HepG2 (cell line): ENCODE results near the gene ADI1. TPM values are rescaled to one million over a fixed set of nuclear protein-coding genes. Genes with fewer than 3 reads are reported as not detected.

Source experiments
- GFI1 ChIP-seq: sonication (generic); formaldehyde crosslinking; IDR thresholded peaks from 2 replicates; pipeline ENCODE4 v1.5.0; 2020; ENCODE audit warnings: missing genetic modification reagents, mild to moderate bottlenecking, borderline replicate concordance
- HMGA1 ChIP-seq: sonication (generic); formaldehyde crosslinking; conservative IDR thresholded peaks from 2 replicates; pipeline ENCODE4 v1.4.0; 2020; ENCODE audit warnings: missing genetic modification reagents
- HOXA7 ChIP-seq: sonication (generic); formaldehyde crosslinking; IDR thresholded peaks from 2 replicates; pipeline ENCODE4 v1.8.1; 2022; ENCODE audit warnings: mild to moderate bottlenecking, missing genetic modification reagents, moderate library complexity
- POGZ ChIP-seq: sonication (generic); formaldehyde crosslinking; IDR thresholded peaks from 2 replicates; pipeline ENCODE4 v1.4.0; 2020; ENCODE audit warnings: mild to moderate bottlenecking, missing genetic modification reagents
- SCMH1 ChIP-seq: sonication (generic); formaldehyde crosslinking; IDR thresholded peaks from 2 replicates; pipeline ENCODE4 v1.9.0; 2021; ENCODE audit warnings: missing genetic modification reagents, mild to moderate bottlenecking, borderline replicate concordance
- SMARCE1 ChIP-seq: fragments of 450-650 bp; IDR thresholded peaks from 2 replicates; pipeline ENCODE4 v1.6.1; 2017; ENCODE audit warnings: borderline replicate concordance
- ZBTB20 ChIP-seq: sonication (generic); formaldehyde crosslinking; IDR thresholded peaks from 2 replicates; pipeline ENCODE4 v1.8.1; 2023; ENCODE audit warnings: missing genetic modification reagents, low read depth, mild to moderate bottlenecking, borderline replicate concordance
- ZBTB38 ChIP-seq: sonication (generic); formaldehyde crosslinking; IDR thresholded peaks from 2 replicates; pipeline ENCODE4 v1.5.1; 2020; ENCODE audit warnings: mild to moderate bottlenecking, missing genetic modification reagents
- ZFP90 ChIP-seq: sonication (generic); formaldehyde crosslinking; IDR thresholded peaks from 2 replicates; pipeline ENCODE4 v1.8.0; 2022; ENCODE audit warnings: missing genetic modification reagents, mild to moderate bottlenecking, inconsistent platforms, borderline replicate concordance
- ZFP91 ChIP-seq: sonication (generic); formaldehyde crosslinking; IDR thresholded peaks from 2 replicates; pipeline ENCODE4 v1.9.0; 2022; ENCODE audit warnings: missing genetic modification reagents, mild to moderate bottlenecking, borderline replicate concordance
- ZNF232 ChIP-seq: sonication (generic); formaldehyde crosslinking; IDR thresholded peaks from 2 replicates; pipeline ENCODE4 v1.4.0; 2020; ENCODE audit warnings: missing genetic modification reagents, borderline replicate concordance
- ZNF331 ChIP-seq: sonication (generic); formaldehyde crosslinking; IDR thresholded peaks from 2 replicates; pipeline ENCODE4 v1.4.0; 2020; ENCODE audit warnings: missing genetic modification reagents
- ZSCAN30 ChIP-seq: sonication (generic); formaldehyde crosslinking; IDR thresholded peaks from 2 replicates; pipeline ENCODE4 v1.5.0; 2020; ENCODE audit warnings: mild to moderate bottlenecking, missing genetic modification reagents
- ZSCAN5A ChIP-seq: sonication (generic); formaldehyde crosslinking; IDR thresholded peaks from 2 replicates; pipeline ENCODE4 v1.8.0; 2022; ENCODE audit warnings: mild to moderate bottlenecking, missing genetic modification reagents, borderline replicate concordance
- polyA plus RNA-seq, 8 experiments: library from polyadenylated mRNA; depleted of rRNA in 3 of 8; stranded (reverse) in 7 of 8; unstranded in 1 of 8; fragments of >200 nt; fragmentation: Illumina TruSeq in 4 of 8; extraction: Trizol in 4 of 8; gene quantifications; 2 replicates each; pipeline versions ENCODE4 v1.2.1 to v1.2.3, GENCODE V29; 2011 to 2016; ENCODE audit warnings: low read depth in 4 of 8, missing spikeins in 1 of 8, mixed read lengths in 1 of 8; ENCODE audit not compliant: insufficient read depth in 1 of 8
- total RNA-seq, 5 experiments: library from RNA; depleted of rRNA; stranded (reverse); fragments of >200 nt; fragmentation: Illumina TruSeq; extraction: Trizol; gene quantifications; 2 replicates each; pipeline ENCODE4 v1.2.3, GENCODE V29; 2016; ENCODE audit warnings: low read depth in 1 of 5
- TF ChIP-seq, protein P1 (sequence below): sonication (generic); formaldehyde crosslinking; IDR thresholded peaks from 2 replicates; pipeline ENCODE4 v1.5.0; 2020; ENCODE audit warnings: missing genetic modification reagents, mild to moderate bottlenecking, borderline replicate concordance
- TF ChIP-seq, protein P2 (sequence below), 2 experiments: fragments of 450-650 bp in 1 of 2; sonication (generic) in 1 of 2; formaldehyde crosslinking; IDR thresholded peaks; 2 replicates each; pipeline versions ENCODE4 v1.5.0 to v1.8.0; 2020 to 2022; ENCODE audit warnings: mild to moderate bottlenecking in 1 of 2, missing genetic modification reagents in 1 of 2
- TF ChIP-seq, protein P3 (sequence below): sonication (generic); formaldehyde crosslinking; IDR thresholded peaks from 2 replicates; pipeline ENCODE4 v1.5.1; 2020; ENCODE audit warnings: mild to moderate bottlenecking, missing genetic modification reagents, moderate library complexity

Gene ADI1
- total and polyA plus RNA-seq, 2 of the 13 experiments (the other 11 are each of a cell fraction or from before 2014, with no cell fraction given): 28.7 to 123 TPM

DNA sequence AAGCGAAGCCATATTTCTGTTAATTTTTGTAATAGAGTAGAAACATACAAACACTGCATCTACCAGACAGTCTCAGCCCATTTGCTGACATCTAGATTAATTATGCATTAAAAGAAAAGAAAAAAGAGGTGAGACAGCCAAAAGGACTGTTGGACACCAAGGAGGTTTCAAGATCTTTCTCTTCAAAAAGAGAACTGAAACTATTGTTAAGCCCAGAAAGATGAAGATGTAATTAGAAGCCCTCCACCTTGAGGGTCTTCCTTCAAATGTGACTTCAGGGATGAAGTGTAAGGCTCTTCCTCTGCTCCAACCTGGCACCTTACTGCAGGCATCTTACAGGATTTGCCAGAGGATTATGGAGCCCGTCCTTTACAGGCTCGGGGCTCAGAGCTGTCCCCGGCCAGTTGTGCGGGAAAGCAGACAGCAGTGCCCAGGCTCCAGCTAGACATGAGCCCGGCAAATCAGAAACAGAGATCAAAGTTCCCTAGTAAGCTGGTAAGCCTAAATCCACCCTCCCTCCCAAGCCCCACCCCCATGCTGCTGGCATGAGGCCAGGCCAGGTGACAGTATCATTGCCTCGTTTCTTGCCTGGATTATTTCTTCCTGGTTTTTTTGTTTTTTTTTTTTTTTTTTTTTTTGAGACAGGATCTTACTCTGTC, 38.9 kb downstream of the ADI1 start (continued):
- TF ChIP-seq ZFP91 (CRISPR knock-in tag) (no peak), POGZ (no peak), ZSCAN30 (CRISPR knock-in tag) (no peak), HOXA7 (no peak), SCMH1 (CRISPR knock-in tag) (no peak), ZSCAN5A (CRISPR knock-in tag) (no peak), ZBTB38 (no peak), ZFP90 (no peak), SMARCE1 (no peak), GFI1 (CRISPR knock-in tag) (peak; percentile 74; the same call in 1 of the 2 replicates), ZNF331 (CRISPR knock-in tag) (peak; percentile 56; the same call in 1 of the 2 replicates), ZNF232 (CRISPR knock-in tag) (no peak), HMGA1 (CRISPR knock-in tag) (no peak), ZBTB20 (no peak)
- TF ChIP-seq, protein P1, sequence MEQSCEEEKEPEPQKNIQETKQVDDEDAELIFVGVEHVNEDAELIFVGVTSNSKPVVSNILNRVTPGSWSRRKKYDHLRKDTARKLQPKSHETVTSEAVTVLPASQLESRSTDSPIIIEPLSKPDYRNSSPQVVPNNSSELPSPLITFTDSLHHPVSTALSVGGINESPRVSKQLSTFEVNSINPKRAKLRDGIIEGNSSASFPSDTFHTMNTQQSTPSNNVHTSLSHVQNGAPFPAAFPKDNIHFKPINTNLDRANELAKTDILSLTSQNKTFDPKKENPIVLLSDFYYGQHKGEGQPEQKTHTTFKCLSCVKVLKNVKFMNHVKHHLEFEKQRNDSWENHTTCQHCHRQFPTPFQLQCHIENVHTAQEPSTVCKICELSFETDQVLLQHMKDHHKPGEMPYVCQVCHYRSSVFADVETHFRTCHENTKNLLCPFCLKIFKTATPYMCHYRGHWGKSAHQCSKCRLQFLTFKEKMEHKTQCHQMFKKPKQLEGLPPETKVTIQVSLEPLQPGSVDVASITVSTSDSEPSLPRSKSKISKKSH: no peak
- TF ChIP-seq, protein P2, sequence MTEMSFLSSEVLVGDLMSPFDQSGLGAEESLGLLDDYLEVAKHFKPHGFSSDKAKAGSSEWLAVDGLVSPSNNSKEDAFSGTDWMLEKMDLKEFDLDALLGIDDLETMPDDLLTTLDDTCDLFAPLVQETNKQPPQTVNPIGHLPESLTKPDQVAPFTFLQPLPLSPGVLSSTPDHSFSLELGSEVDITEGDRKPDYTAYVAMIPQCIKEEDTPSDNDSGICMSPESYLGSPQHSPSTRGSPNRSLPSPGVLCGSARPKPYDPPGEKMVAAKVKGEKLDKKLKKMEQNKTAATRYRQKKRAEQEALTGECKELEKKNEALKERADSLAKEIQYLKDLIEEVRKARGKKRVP (CRISPR knock-in tag; IDR thresholded peaks at IDR 0.05): no peak
- TF ChIP-seq, protein P3, sequence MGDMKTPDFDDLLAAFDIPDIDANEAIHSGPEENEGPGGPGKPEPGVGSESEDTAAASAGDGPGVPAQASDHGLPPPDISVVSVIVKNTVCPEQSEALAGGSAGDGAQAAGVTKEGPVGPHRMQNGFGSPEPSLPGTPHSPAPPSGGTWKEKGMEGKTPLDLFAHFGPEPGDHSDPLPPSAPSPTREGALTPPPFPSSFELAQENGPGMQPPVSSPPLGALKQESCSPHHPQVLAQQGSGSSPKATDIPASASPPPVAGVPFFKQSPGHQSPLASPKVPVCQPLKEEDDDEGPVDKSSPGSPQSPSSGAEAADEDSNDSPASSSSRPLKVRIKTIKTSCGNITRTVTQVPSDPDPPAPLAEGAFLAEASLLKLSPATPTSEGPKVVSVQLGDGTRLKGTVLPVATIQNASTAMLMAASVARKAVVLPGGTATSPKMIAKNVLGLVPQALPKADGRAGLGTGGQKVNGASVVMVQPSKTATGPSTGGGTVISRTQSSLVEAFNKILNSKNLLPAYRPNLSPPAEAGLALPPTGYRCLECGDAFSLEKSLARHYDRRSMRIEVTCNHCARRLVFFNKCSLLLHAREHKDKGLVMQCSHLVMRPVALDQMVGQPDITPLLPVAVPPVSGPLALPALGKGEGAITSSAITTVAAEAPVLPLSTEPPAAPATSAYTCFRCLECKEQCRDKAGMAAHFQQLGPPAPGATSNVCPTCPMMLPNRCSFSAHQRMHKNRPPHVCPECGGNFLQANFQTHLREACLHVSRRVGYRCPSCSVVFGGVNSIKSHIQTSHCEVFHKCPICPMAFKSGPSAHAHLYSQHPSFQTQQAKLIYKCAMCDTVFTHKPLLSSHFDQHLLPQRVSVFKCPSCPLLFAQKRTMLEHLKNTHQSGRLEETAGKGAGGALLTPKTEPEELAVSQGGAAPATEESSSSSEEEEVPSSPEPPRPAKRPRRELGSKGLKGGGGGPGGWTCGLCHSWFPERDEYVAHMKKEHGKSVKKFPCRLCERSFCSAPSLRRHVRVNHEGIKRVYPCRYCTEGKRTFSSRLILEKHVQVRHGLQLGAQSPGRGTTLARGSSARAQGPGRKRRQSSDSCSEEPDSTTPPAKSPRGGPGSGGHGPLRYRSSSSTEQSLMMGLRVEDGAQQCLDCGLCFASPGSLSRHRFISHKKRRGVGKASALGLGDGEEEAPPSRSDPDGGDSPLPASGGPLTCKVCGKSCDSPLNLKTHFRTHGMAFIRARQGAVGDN (CRISPR knock-in tag): peak; percentile 40
